ENCODE measurements around the gene VGLL2.

DNA sequence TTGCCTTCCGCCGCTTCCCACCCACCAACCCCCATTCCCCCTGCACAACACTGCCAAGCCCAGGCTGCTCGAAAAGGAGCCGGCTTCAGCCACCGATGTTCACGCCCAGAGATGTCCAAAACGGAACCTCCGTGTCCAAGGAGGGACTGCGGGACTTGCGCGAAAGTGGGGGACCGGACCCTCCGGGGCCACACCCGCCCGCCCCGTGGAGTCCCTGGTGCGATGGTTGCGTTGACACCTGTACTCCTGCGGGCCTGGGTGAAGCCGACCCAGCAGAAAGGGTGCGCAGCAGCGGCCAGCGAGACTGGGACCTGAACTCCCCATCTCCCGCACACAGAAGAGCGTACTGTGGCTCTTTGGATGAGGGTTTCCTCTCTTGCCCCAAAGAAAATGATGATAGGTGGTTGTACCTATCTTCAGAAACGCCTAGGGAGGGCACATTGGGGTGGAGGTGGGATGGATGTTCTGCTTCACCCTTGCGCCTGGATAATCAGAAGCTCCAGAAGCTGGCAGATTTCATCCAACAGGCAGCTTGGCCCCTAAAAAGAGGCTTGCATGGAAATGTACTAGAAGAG, 1.9 kb upstream of the VGLL2 start:
- TF ChIP-seq, protein P1, sequence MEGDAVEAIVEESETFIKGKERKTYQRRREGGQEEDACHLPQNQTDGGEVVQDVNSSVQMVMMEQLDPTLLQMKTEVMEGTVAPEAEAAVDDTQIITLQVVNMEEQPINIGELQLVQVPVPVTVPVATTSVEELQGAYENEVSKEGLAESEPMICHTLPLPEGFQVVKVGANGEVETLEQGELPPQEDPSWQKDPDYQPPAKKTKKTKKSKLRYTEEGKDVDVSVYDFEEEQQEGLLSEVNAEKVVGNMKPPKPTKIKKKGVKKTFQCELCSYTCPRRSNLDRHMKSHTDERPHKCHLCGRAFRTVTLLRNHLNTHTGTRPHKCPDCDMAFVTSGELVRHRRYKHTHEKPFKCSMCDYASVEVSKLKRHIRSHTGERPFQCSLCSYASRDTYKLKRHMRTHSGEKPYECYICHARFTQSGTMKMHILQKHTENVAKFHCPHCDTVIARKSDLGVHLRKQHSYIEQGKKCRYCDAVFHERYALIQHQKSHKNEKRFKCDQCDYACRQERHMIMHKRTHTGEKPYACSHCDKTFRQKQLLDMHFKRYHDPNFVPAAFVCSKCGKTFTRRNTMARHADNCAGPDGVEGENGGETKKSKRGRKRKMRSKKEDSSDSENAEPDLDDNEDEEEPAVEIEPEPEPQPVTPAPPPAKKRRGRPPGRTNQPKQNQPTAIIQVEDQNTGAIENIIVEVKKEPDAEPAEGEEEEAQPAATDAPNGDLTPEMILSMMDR (IDR thresholded peaks at IDR 0.05 in 4 of 5, conservative IDR thresholded peaks at IDR 0.05 in 1 of 5) = no peak
- no peak for TF ChIP-seq POLR2A (IDR thresholded peaks at IDR 0.05)
